Measurements from ENCODE around the gene ARHGEF7. TPM values are rescaled to one million over a fixed set of nuclear protein-coding genes. Genes with fewer than 3 reads are reported as not detected.

Gene ARHGEF7
- total and polyA plus RNA-seq, 8 donors = 52.8 to 86.0 (median 72.2) TPM

- no peaks in the 10 kb centered on the region for H3K27me3 ChIP-seq
- DNase-seq = no peak
- intact Hi-C loops (cut with DNase I) = no loop called here
- no peak overlapping the region for H3K27ac ChIP-seq
- peaks cover 0 to 76% of the 10 kb centered on the region in 2 donors for H3K36me3 ChIP-seq
- H3K4me3 ChIP-seq = no peak overlapping the region
- no peaks in the 10 kb centered on the region for H3K4me1 ChIP-seq
- no peaks in the 10 kb centered on the region for H3K9me3 ChIP-seq
- no peak for ATAC-seq
- no peak for TF ChIP-seq CTCF (IDR thresholded peaks at IDR 0.05)
Measured at GRCh38 chr13:111267205-111267604, 152.1 kb downstream of the ARHGEF7 start.

GRCh38 chr13:111267784-111268183 lies 152.7 kb downstream of the ARHGEF7 start:
- peaks cover 0 to 82% of the 10 kb centered on the region in 2 donors for H3K36me3 ChIP-seq
- no peak overlapping the region for H3K27ac ChIP-seq
- ATAC-seq (no peak), DNase-seq (no peak)
- H3K9me3 ChIP-seq = no peaks in the 10 kb centered on the region
- intact Hi-C loops (cut with DNase I) = no loop called here
- H3K4me3 ChIP-seq = no peak overlapping the region
- no peaks in the 10 kb centered on the region for H3K27me3 ChIP-seq
- TF ChIP-seq CTCF (IDR thresholded peaks at IDR 0.05) = no peak
- no peaks in the 10 kb centered on the region for H3K4me1 ChIP-seq

GRCh38 chr13:111269508-111269907 lies 154.4 kb downstream of the ARHGEF7 start:
- Histone ChIP-seq H3K4me3 (no peak overlapping the region), H3K9me3 (no peaks in the 10 kb centered on the region), H3K4me1 (no peaks in the 10 kb centered on the region), H3K36me3 (peaks cover 0 to 92% of the 10 kb centered on the region in 2 donors), H3K27me3 (no peaks in the 10 kb centered on the region), H3K27ac (no peak overlapping the region)
- no peak for TF ChIP-seq CTCF (IDR thresholded peaks at IDR 0.05)
- intact Hi-C loops (cut with DNase I) = no loop called here
- ATAC-seq (no peak), DNase-seq (no peak)

GRCh38 chr13:111270126-111270525 lies 155.0 kb downstream of the ARHGEF7 start:
- Histone ChIP-seq H3K27me3 (no peaks in the 10 kb centered on the region), H3K9me3 (no peaks in the 10 kb centered on the region), H3K4me1 (no peaks in the 10 kb centered on the region), H3K36me3 (peaks cover 0 to 94% of the 10 kb centered on the region in 2 donors), H3K4me3 (no peak overlapping the region), H3K27ac (no peak overlapping the region)
- DNase-seq (no peak), ATAC-seq (no peak)
- no peak for TF ChIP-seq CTCF (IDR thresholded peaks at IDR 0.05)
- intact Hi-C loops (cut with DNase I) = no loop called here

GRCh38 chr13:111270765-111271698 lies 155.9 kb downstream of the ARHGEF7 start:
- peaks cover 0 to 94% of the 10 kb centered on the region in 2 donors for H3K36me3 ChIP-seq
- no peaks in the 10 kb centered on the region for H3K27me3 ChIP-seq
- no peak overlapping the region for H3K27ac ChIP-seq
- no peaks in the 10 kb centered on the region for H3K9me3 ChIP-seq
- no peaks in the 10 kb centered on the region for H3K4me1 ChIP-seq
- no peak for TF ChIP-seq CTCF (IDR thresholded peaks at IDR 0.05)
- ATAC-seq (no peak), DNase-seq (no peak)
- no peak overlapping the region for H3K4me3 ChIP-seq
- intact Hi-C loops (cut with DNase I) = no loop called here
